ENCODE measurements around the gene BIRC7. TPM values are rescaled to one million over a fixed set of nuclear protein-coding genes. Genes with fewer than 3 reads are reported as not detected.
A peak's percentile ranks its signal among the peaks of the same experiment; 100 is the strongest.

The BIRC7 gene
- polyA plus RNA-seq, 3 donors: 0.21 TPM; not detected in 2

- H3K4me3 Mint-ChIP-seq: no peak overlapping the region
- Histone ChIP-seq H3K79me2 (ENCODE audit: insufficient read depth, low read length) (no peaks in the 10 kb centered on the region), H3K27me3 (ENCODE audit: control insufficient read depth in 2 of 2, insufficient read depth in 2 of 2, low read length in 2 of 2) (peaks cover 2 to 34% of the 10 kb centered on the region in 2 donors), H3K36me3 (replicated peaks in 1 of 2; ENCODE audit: control insufficient read depth in 1 of 2, insufficient read depth in 2 of 2, low read length in 2 of 2) (no peaks in the 10 kb centered on the region), H3K4me3 (replicated peaks in 1 of 3; ENCODE audit: low read depth in 2 of 3, low read length in 3 of 3) (no peak overlapping the region), H2AFZ (ENCODE audit: insufficient read depth, low read depth, low read length, poor library complexity, severe bottlenecking) (no peak overlapping the region), H3K9ac (ENCODE audit: insufficient read depth, low read length, poor library complexity, severe bottlenecking) (peak overlapping the region; percentile 15), H3K4me1 (ENCODE audit: control insufficient read depth in 1 of 2, insufficient read depth in 2 of 2, low read length in 2 of 2) (no peaks in the 10 kb centered on the region), H4K20me1 (ENCODE audit: insufficient read depth, low read length) (no peaks in the 10 kb centered on the region), H3K9me3 (replicated peaks in 1 of 2; ENCODE audit: control insufficient read depth in 1 of 2, insufficient read depth in 1 of 2, low read length in 2 of 2) (no peaks in the 10 kb centered on the region), H3K4me2 (replicated peaks; ENCODE audit: extremely low read depth, low read length, poor library complexity, severe bottlenecking) (no peak overlapping the region), H3K27ac (ENCODE audit: low read depth in 1 of 2, low read length in 2 of 2) (no peak overlapping the region)
- TF ChIP-seq CTCF (IDR thresholded peaks at IDR 0.05): no peak
- no peak overlapping the region for H3K27ac Mint-ChIP-seq
- DNase-seq: no peak
- H3K9me3 Mint-ChIP-seq: peaks cover 0 to 2% (median 0%) of the 10 kb centered on the region in 7 donors
- no peaks in the 10 kb centered on the region for H3K4me1 Mint-ChIP-seq
- intact Hi-C loops (cut with micrococcal nuclease): no loop called here
- H3K36me3 Mint-ChIP-seq: no peaks in the 10 kb centered on the region
- H3K27me3 Mint-ChIP-seq (ENCODE audit: low read depth in 3 of 3): peaks cover 44 to 53% (median 48%) of the 10 kb centered on the region in 3 donors
- 91% methylated on average over 4 of the region's 5 CpGs for WGBS (ENCODE audit: insufficient coverage)
Measured at GRCh38 chr20:63227260-63227659, 8.4 kb upstream of the BIRC7 start.

GRCh38 chr20:63228806-63229205 lies 6.9 kb upstream of the BIRC7 start:
- Histone ChIP-seq H3K79me2 (ENCODE audit: insufficient read depth, low read length) (no peaks in the 10 kb centered on the region), H3K36me3 (replicated peaks in 1 of 2; ENCODE audit: control insufficient read depth in 1 of 2, insufficient read depth in 2 of 2, low read length in 2 of 2) (no peaks in the 10 kb centered on the region), H3K4me3 (replicated peaks in 1 of 3; ENCODE audit: low read depth in 2 of 3, low read length in 3 of 3) (no peak overlapping the region), H2AFZ (ENCODE audit: insufficient read depth, low read depth, low read length, poor library complexity, severe bottlenecking) (no peak overlapping the region), H3K27me3 (ENCODE audit: control insufficient read depth in 2 of 2, insufficient read depth in 2 of 2, low read length in 2 of 2) (peaks cover 2 to 41% of the 10 kb centered on the region in 2 donors), H3K4me2 (replicated peaks; ENCODE audit: extremely low read depth, low read length, poor library complexity, severe bottlenecking) (no peak overlapping the region), H3K9me3 (replicated peaks in 1 of 2; ENCODE audit: control insufficient read depth in 1 of 2, insufficient read depth in 1 of 2, low read length in 2 of 2) (no peaks in the 10 kb centered on the region), H3K9ac (ENCODE audit: insufficient read depth, low read length, poor library complexity, severe bottlenecking) (no peak overlapping the region), H3K4me1 (ENCODE audit: control insufficient read depth in 1 of 2, insufficient read depth in 2 of 2, low read length in 2 of 2) (no peaks in the 10 kb centered on the region), H3K27ac (ENCODE audit: low read depth in 1 of 2, low read length in 2 of 2) (no peak overlapping the region), H4K20me1 (ENCODE audit: insufficient read depth, low read length) (no peaks in the 10 kb centered on the region)
- WGBS (ENCODE audit: insufficient coverage): 63% methylated on average over 13 of the region's 13 CpGs
- peaks cover 47 to 62% (median 48%) of the 10 kb centered on the region in 3 donors for H3K27me3 Mint-ChIP-seq (ENCODE audit: low read depth in 3 of 3)
- no peak for TF ChIP-seq CTCF (IDR thresholded peaks at IDR 0.05)
- no peaks in the 10 kb centered on the region for H3K4me1 Mint-ChIP-seq
- peaks cover 0 to 2% (median 0%) of the 10 kb centered on the region in 7 donors for H3K9me3 Mint-ChIP-seq
- H3K36me3 Mint-ChIP-seq: no peaks in the 10 kb centered on the region
- DNase-seq: no peak
- H3K27ac Mint-ChIP-seq: no peak overlapping the region
- H3K4me3 Mint-ChIP-seq: peak overlapping the region in 1 of 2 donors; percentile 46
- intact Hi-C loops (cut with micrococcal nuclease): no loop called here

Measured in CD14-positive monocyte (primary cell).